ENCODE results near the gene SLC36A1. TPM values are rescaled to one million over a fixed set of nuclear protein-coding genes. Genes with fewer than 3 reads are reported as not detected.

Gene SLC36A1
- total RNA-seq, 2 donors from 2014 or later: 5.9 to 6.0 TPM

- Mint-ChIP-seq H3K36me3 (ENCODE audit: low read depth) (peaks cover 2% of the 10 kb centered on the region), H3K27me3 (no peaks in the 10 kb centered on the region), H3K27ac (peak overlapping the region; percentile 72), H3K4me1 (peaks cover 2% of the 10 kb centered on the region), H3K4me3 (no peak overlapping the region)
- ATAC-seq (no peak), DNase-seq (no peak)
- no peaks in the 10 kb centered on the region for H3K9me3 ChIP-seq (ENCODE audit: control insufficient read depth, low read length, poor library complexity, severe bottlenecking)
Measured at GRCh38 chr5:151480384-151481293, 33.2 kb downstream of the SLC36A1 start.

GRCh38 chr5:151483176-151483575, 35.8 kb downstream of the SLC36A1 start:
- Mint-ChIP-seq H3K27me3 (no peaks in the 10 kb centered on the region), H3K4me1 (peaks cover 2% of the 10 kb centered on the region), H3K36me3 (ENCODE audit: low read depth) (peaks cover 12% of the 10 kb centered on the region), H3K27ac (no peak overlapping the region), H3K4me3 (no peak overlapping the region)
- no peaks in the 10 kb centered on the region for H3K9me3 ChIP-seq (ENCODE audit: control insufficient read depth, low read length, poor library complexity, severe bottlenecking)
- ATAC-seq (no peak), DNase-seq (no peak)

GRCh38 chr5:151483647-151484046, 36.2 kb downstream of the SLC36A1 start:
- no peaks in the 10 kb centered on the region for H3K27me3 Mint-ChIP-seq
- H3K4me3 Mint-ChIP-seq: no peak overlapping the region
- no peaks in the 10 kb centered on the region for H3K9me3 ChIP-seq (ENCODE audit: control insufficient read depth, low read length, poor library complexity, severe bottlenecking)
- ATAC-seq (no peak), DNase-seq (no peak)
- H3K4me1 Mint-ChIP-seq: peaks cover 2% of the 10 kb centered on the region
- peaks cover 17% of the 10 kb centered on the region for H3K36me3 Mint-ChIP-seq (ENCODE audit: low read depth)
- no peak overlapping the region for H3K27ac Mint-ChIP-seq

GRCh38 chr5:151487544-151487943, 40.1 kb downstream of the SLC36A1 start:
- H3K4me3 Mint-ChIP-seq: no peak overlapping the region
- no peak for ATAC-seq
- DNase-seq: no peak
- H3K27ac Mint-ChIP-seq: no peak overlapping the region
- H3K27me3 Mint-ChIP-seq: no peaks in the 10 kb centered on the region
- H3K36me3 Mint-ChIP-seq (ENCODE audit: low read depth): peaks cover 20% of the 10 kb centered on the region
- no peaks in the 10 kb centered on the region for H3K9me3 ChIP-seq (ENCODE audit: control insufficient read depth, low read length, poor library complexity, severe bottlenecking)
- no peaks in the 10 kb centered on the region for H3K4me1 Mint-ChIP-seq

- ATAC-seq: no peak
- DNase-seq: no peak
- H3K4me1 Mint-ChIP-seq: no peaks in the 10 kb centered on the region
- H3K27me3 Mint-ChIP-seq: no peaks in the 10 kb centered on the region
- no peak overlapping the region for H3K4me3 Mint-ChIP-seq
- H3K9me3 ChIP-seq (ENCODE audit: control insufficient read depth, low read length, poor library complexity, severe bottlenecking): no peaks in the 10 kb centered on the region
- peaks cover 20% of the 10 kb centered on the region for H3K36me3 Mint-ChIP-seq (ENCODE audit: low read depth)
- no peak overlapping the region for H3K27ac Mint-ChIP-seq
Measured at GRCh38 chr5:151490627-151491026, 43.2 kb downstream of the SLC36A1 start.

GRCh38 chr5:151491062-151491461, 43.7 kb downstream of the SLC36A1 start:
- no peaks in the 10 kb centered on the region for H3K9me3 ChIP-seq (ENCODE audit: control insufficient read depth, low read length, poor library complexity, severe bottlenecking)
- peaks cover 20% of the 10 kb centered on the region for H3K36me3 Mint-ChIP-seq (ENCODE audit: low read depth)
- H3K4me1 Mint-ChIP-seq: no peaks in the 10 kb centered on the region
- H3K4me3 Mint-ChIP-seq: no peak overlapping the region
- DNase-seq (no peak), ATAC-seq (no peak)
- no peaks in the 10 kb centered on the region for H3K27me3 Mint-ChIP-seq
- peak overlapping the region; percentile 72 for H3K27ac Mint-ChIP-seq

- no peaks in the 10 kb centered on the region for H3K9me3 ChIP-seq (ENCODE audit: control insufficient read depth, low read length, poor library complexity, severe bottlenecking)
- DNase-seq (no peak), ATAC-seq (no peak)
- Mint-ChIP-seq H3K4me3 (no peak overlapping the region), H3K36me3 (ENCODE audit: low read depth) (peaks cover 13% of the 10 kb centered on the region), H3K27ac (no peak overlapping the region), H3K4me1 (no peaks in the 10 kb centered on the region), H3K27me3 (no peaks in the 10 kb centered on the region)
Measured at GRCh38 chr5:151492729-151493128, 45.3 kb downstream of the SLC36A1 start.

GRCh38 chr5:151493665-151494064, 46.3 kb downstream of the SLC36A1 start:
- H3K9me3 ChIP-seq (ENCODE audit: control insufficient read depth, low read length, poor library complexity, severe bottlenecking): no peaks in the 10 kb centered on the region
- Mint-ChIP-seq H3K36me3 (ENCODE audit: low read depth) (peaks cover 5% of the 10 kb centered on the region), H3K27me3 (no peaks in the 10 kb centered on the region), H3K4me1 (no peaks in the 10 kb centered on the region), H3K27ac (no peak overlapping the region), H3K4me3 (no peak overlapping the region)
- ATAC-seq: no peak
- DNase-seq: no peak

- Mint-ChIP-seq H3K4me1 (peaks cover 2% of the 10 kb centered on the region), H3K36me3 (ENCODE audit: low read depth) (peaks cover 3% of the 10 kb centered on the region), H3K27ac (no peak overlapping the region), H3K4me3 (no peak overlapping the region), H3K27me3 (no peaks in the 10 kb centered on the region)
- ATAC-seq: no peak
- no peaks in the 10 kb centered on the region for H3K9me3 ChIP-seq (ENCODE audit: control insufficient read depth, low read length, poor library complexity, severe bottlenecking)
- no peak for DNase-seq
Measured at GRCh38 chr5:151495320-151495719, 47.9 kb downstream of the SLC36A1 start.

- DNase-seq (no peak), ATAC-seq (no peak)
- H3K4me1 Mint-ChIP-seq: peaks cover 6% of the 10 kb centered on the region
- H3K27ac Mint-ChIP-seq: no peak overlapping the region
- H3K9me3 ChIP-seq (ENCODE audit: control insufficient read depth, low read length, poor library complexity, severe bottlenecking): no peaks in the 10 kb centered on the region
- H3K4me3 Mint-ChIP-seq: no peak overlapping the region
- H3K36me3 Mint-ChIP-seq (ENCODE audit: low read depth): peaks cover 3% of the 10 kb centered on the region
- no peaks in the 10 kb centered on the region for H3K27me3 Mint-ChIP-seq
Measured at GRCh38 chr5:151496041-151496484, 48.7 kb downstream of the SLC36A1 start.

- no peaks in the 10 kb centered on the region for H3K27me3 Mint-ChIP-seq
- no peaks in the 10 kb centered on the region for H3K36me3 Mint-ChIP-seq (ENCODE audit: low read depth)
- DNase-seq (no peak), ATAC-seq (no peak)
- no peaks in the 10 kb centered on the region for H3K9me3 ChIP-seq (ENCODE audit: control insufficient read depth, low read length, poor library complexity, severe bottlenecking)
- peaks cover 6% of the 10 kb centered on the region for H3K4me1 Mint-ChIP-seq
- H3K4me3 Mint-ChIP-seq: no peak overlapping the region
- H3K27ac Mint-ChIP-seq: no peak overlapping the region
Measured at GRCh38 chr5:151497391-151498002, 50.1 kb downstream of the SLC36A1 start.

- DNase-seq: no peak
- peaks cover 6% of the 10 kb centered on the region for H3K4me1 Mint-ChIP-seq
- H3K9me3 ChIP-seq (ENCODE audit: control insufficient read depth, low read length, poor library complexity, severe bottlenecking): no peaks in the 10 kb centered on the region
- H3K27ac Mint-ChIP-seq: peak overlapping the region; percentile 27
- no peak overlapping the region for H3K4me3 Mint-ChIP-seq
- H3K27me3 Mint-ChIP-seq: no peaks in the 10 kb centered on the region
- no peak for ATAC-seq
- H3K36me3 Mint-ChIP-seq (ENCODE audit: low read depth): no peaks in the 10 kb centered on the region
Measured at GRCh38 chr5:151498395-151499155, 51.2 kb downstream of the SLC36A1 start.

GRCh38 chr5:151499501-151500035, 52.2 kb downstream of the SLC36A1 start:
- Mint-ChIP-seq H3K4me1 (peaks cover 6% of the 10 kb centered on the region), H3K4me3 (no peak overlapping the region), H3K27me3 (no peaks in the 10 kb centered on the region), H3K36me3 (ENCODE audit: low read depth) (no peaks in the 10 kb centered on the region), H3K27ac (no peak overlapping the region)
- no peaks in the 10 kb centered on the region for H3K9me3 ChIP-seq (ENCODE audit: control insufficient read depth, low read length, poor library complexity, severe bottlenecking)
- ATAC-seq: no peak
- DNase-seq: no peak
